Uterus (tissue), 2 donors: Measurements from ENCODE around the gene PSMB7.

Source experiments
- CTCF ChIP-seq, 4 experiments: fragments of 200-600 bp in 2 of 4; fragments of 450-650 bp in 2 of 4; sonication (generic) in 2 of 4; IDR thresholded peaks; one replicate each; pipeline ENCODE4 v1.5.1; 2016 to 2019; ENCODE audit warnings: antibody characterized with exemption in 4 of 4, mild to moderate bottlenecking in 2 of 4, moderate library complexity in 1 of 4
- POLR2A ChIP-seq, 2 donors: fragments of 450-650 bp; IDR thresholded peaks; one replicate each; pipeline ENCODE4 v1.6.1; 2016; ENCODE audit warnings: antibody characterized with exemption in 2 of 2, mild to moderate bottlenecking in 1 of 2, moderate library complexity in 1 of 2

- TF ChIP-seq CTCF (IDR thresholded peaks at IDR 0.05) (no peak), POLR2A (IDR thresholded peaks at IDR 0.05) (no peak)
Measured at GRCh38 chr9:124384210-124384609, 31.0 kb downstream of the PSMB7 start.
